GM18526 (cell line): ENCODE data around the gene IQSEC2.

Source experiments
- POLR2A ChIP-seq: IDR thresholded peaks from 3 replicates; pipeline ENCODE4 v1.6.1; 2011; ENCODE audit not compliant: insufficient read length; ENCODE audit errors: extremely low read depth

Gene IQSEC2

GRCh38 chrX:53247928-53248327 lies 33.5 kb downstream of the IQSEC2 start:
- TF ChIP-seq POLR2A = no peak

DNA sequence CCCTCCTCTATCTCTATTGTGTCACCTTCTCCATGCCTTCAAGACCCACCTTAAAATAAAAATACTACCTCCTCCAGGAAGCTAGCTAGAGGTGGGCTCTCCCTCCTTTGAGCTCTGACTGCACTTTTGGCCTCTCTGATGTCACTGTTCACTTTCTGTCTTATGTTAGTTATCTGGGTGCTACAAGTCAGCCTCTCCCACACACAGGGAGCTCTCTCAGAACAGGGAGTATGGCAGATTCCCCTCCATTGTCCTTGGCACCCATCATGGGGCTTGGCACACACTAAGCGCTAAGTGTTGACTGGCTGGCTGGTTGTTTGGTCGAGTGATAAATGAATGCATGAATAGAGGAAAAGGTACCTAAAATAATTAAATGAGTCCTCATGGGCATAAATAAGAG lies 35.2 kb downstream of the IQSEC2 start:
- no peak for TF ChIP-seq POLR2A

GRCh38 chrX:53244610-53245009 lies 36.8 kb downstream of the IQSEC2 start:
- no peak for TF ChIP-seq POLR2A

DNA sequence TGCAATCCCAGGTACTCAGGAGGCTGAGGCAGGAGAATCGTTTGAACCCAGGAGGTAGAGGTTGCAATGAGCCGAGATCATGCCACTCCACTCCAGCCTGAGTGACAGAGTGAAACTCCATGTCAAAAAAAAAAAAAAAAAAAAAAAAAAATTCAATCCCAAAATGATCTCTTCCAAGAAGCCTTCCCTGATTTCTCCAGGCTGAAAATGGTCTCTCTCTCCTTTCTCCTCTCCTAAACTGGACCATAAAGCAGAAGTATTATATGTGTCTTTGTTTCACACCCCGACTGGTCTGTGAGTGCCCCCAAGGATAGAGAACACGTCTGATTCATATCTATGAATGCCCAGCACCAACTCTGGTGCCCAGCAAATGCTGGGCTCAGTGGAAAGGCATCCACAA lies 39.1 kb downstream of the IQSEC2 start:
- no peak for TF ChIP-seq POLR2A

DNA sequence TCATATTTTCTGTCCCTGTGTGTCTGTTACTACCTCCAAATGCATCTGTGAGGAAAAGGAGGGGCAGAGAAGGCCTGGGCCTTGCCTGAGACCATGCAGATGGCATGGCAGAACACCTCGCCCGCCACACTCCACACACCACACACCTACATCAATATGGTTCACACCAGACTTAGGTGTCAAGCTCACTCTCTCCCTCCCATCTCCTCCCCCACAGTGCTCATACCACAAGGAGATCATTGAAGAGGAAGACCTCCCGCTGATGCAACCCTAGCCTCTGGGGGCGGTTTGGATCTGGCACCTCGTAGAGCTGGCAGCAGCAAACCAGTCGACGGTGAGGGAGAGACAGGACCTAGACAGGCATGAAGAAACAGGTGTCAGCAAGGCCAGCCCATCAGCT lies 39.8 kb downstream of the IQSEC2 start:
- no peak for TF ChIP-seq POLR2A

GRCh38 chrX:53239474-53239873 lies 41.9 kb downstream of the IQSEC2 start:
- no peak for TF ChIP-seq POLR2A

DNA sequence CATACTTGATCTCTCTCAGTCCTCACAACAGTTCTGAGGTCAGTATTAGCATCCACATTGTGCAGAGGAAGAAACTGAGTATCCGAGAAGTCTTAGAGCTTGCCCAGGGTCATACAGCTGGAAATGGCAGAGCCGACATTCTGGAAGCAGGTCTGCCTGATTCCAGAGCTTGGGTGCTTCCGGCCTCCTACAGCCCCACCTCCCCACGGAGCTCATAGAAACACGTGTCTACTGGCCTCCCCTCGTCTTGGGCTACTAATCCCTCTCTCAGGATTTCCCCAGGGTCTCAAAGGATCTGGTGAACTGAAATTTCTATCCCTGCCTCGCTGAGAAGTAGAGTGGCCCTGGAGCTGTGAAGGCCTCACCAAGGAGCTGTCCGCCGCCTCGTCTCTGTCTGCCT lies 44.3 kb downstream of the IQSEC2 start:
- no peak for TF ChIP-seq POLR2A

DNA sequence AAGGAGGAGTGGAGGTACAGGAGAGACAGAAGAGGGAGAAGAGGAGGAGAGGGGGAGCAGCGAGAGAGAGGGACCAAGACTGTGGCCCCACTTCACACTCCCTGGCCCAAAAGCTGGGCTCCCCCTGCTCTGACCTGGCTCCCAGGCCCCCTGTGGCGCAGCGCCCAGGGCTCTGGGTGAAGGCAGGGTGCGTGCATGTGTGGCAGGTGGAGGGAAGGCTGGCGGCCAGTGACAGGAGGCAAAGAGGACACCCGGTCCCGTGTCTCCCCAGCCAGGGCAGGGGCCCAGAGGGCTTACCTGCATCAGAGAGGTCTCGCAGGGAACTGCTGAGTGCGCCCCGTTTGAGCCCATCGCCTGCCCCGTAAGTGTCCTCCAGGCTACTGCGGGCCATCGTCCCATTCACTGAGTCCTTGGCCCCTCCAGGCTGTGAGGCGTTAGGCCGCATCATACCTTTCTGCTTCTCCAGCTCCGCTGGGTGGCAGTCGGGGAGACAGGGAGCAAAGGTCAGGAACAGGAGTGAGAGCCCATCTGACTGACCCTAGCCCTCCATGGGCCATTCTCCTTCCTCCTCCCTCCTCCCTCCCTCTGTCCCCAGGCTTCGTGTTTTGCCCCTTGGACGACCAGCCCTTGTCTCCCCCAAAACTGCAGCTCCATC lies 45.2 kb downstream of the IQSEC2 start:
- no peak for TF ChIP-seq POLR2A

- TF ChIP-seq POLR2A = no peak
These were observed 45.8 kb downstream of the IQSEC2 start for GRCh38 chrX:53235566-53235965.

DNA sequence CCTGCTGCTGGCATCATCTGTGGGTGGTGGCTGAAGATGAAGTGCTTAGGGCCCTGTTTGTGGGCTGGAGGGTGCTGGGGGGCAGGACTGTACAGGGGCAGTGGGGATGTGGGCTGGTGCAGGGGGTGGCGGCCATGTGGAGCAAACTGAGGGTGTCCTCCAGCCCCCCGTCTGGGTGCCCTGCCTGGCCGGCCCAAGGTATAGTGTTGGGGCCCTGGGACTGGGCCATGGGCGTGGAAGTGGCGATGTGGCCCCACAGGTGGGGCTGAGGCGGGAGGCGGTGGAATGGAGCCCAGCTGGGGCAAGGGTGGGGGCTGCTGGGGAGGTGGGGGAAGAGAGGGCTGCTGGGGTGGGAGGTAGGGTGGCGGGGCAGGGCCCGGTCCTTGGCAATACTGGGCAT lies 46.9 kb downstream of the IQSEC2 start:
- TF ChIP-seq POLR2A = no peak

GRCh38 chrX:53233536-53233935 lies 47.8 kb downstream of the IQSEC2 start:
- TF ChIP-seq POLR2A = no peak

DNA sequence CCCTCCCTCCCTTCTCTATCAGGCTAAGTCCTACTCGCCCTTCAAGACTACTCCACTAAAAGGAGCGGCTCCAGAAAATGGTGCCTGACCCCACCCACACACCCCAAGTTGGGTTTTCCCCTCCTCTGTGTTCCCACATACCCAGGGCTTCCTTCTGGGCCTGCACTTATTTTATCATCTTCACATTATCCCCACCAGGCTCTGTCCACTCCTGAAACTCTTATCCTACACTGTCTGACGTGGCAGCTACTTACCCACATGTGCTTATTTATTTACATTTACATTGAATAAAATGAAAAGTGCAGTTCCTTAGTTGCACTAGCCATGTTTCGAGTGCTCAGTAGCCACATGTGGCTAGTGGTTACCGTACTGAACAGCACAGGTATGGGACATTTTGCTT lies 51.3 kb downstream of the IQSEC2 start:
- no peak for TF ChIP-seq POLR2A

- TF ChIP-seq POLR2A = no peak
These were observed 54.1 kb downstream of the IQSEC2 start for GRCh38 chrX:53227224-53227765.

- peak; percentile 83 for TF ChIP-seq POLR2A
These were observed 56.3 kb downstream of the IQSEC2 start, which contains the start of gene KDM5C for GRCh38 chrX:53224860-53225797. TSS of gene KDM5C (minus strand) at chrX:53225207. CDS start at chrX:53224889, 318 bp downstream.

GRCh38 chrX:53223955-53224859 lies 57.2 kb downstream of the IQSEC2 start:
- no peak for TF ChIP-seq POLR2A
